HEK293 (cell line): Measurements from ENCODE around the gene EFNB1.

ENCODE experiments used
- GLIS1 ChIP-seq: fragments of 450-650 bp; formaldehyde crosslinking; IDR thresholded peaks from 2 replicates; pipeline ENCODE4 v1.5.1; 2016; ENCODE audit warnings: missing biosample characterization, missing genetic modification characterization
- IKZF3 ChIP-seq: fragments of 450-650 bp; IDR thresholded peaks from 2 replicates; pipeline ENCODE4 v1.5.0; 2018; ENCODE audit warnings: missing biosample characterization, mild to moderate bottlenecking, missing genetic modification characterization, moderate library complexity
- MEIS1 ChIP-seq: sonication (generic); formaldehyde crosslinking; IDR thresholded peaks from 2 replicates; pipeline ENCODE4 v1.8.1; 2022; ENCODE audit warnings: missing genetic modification reagents, mild to moderate bottlenecking, borderline replicate concordance
- PATZ1 ChIP-seq: fragments of 450-650 bp; formaldehyde crosslinking; IDR thresholded peaks from 2 replicates; pipeline ENCODE4 v1.5.1; 2016; ENCODE audit warnings: missing biosample characterization, missing genetic modification characterization
- REST ChIP-seq: fragments of 450-650 bp; formaldehyde crosslinking; IDR thresholded peaks from 2 replicates; pipeline ENCODE4 v1.5.1; 2016; ENCODE audit warnings: missing biosample characterization, missing genetic modification characterization
- SCRT1 ChIP-seq: fragments of 450-650 bp; formaldehyde crosslinking; IDR thresholded peaks from 2 replicates; pipeline ENCODE4 v1.5.1; 2016; ENCODE audit warnings: missing biosample characterization, missing genetic modification characterization, borderline replicate concordance
- SP2 ChIP-seq: fragments of 450-650 bp; formaldehyde crosslinking; IDR thresholded peaks from 2 replicates; pipeline ENCODE4 v1.5.1; 2016; ENCODE audit warnings: missing biosample characterization, missing genetic modification characterization
- TRIM28 ChIP-seq: IDR thresholded peaks from 2 replicates; pipeline ENCODE4 v1.6.1; 2011; ENCODE audit warnings: low read length, control low read depth, borderline replicate concordance
- ZBTB17 ChIP-seq: fragments of 450-650 bp; formaldehyde crosslinking; IDR thresholded peaks from 2 replicates; pipeline ENCODE4 v1.5.1; 2016; ENCODE audit warnings: missing biosample characterization, missing genetic modification characterization
- ZBTB21 ChIP-seq: fragments of 450-650 bp; formaldehyde crosslinking; IDR thresholded peaks from 2 replicates; pipeline ENCODE4 v1.5.1; 2017; ENCODE audit warnings: missing biosample characterization, missing genetic modification characterization
- ZFP37 ChIP-seq: fragments of 450-650 bp; formaldehyde crosslinking; IDR thresholded peaks from 2 replicates; pipeline ENCODE4 v1.5.1; 2016; ENCODE audit warnings: missing biosample characterization, missing genetic modification characterization
- ZNF10 ChIP-seq: fragments of 450-650 bp; formaldehyde crosslinking; IDR thresholded peaks from 2 replicates; pipeline ENCODE4 v1.5.1; 2017; ENCODE audit warnings: missing biosample characterization, missing genetic modification characterization
- ZNF133 ChIP-seq: fragments of 450-650 bp; formaldehyde crosslinking; IDR thresholded peaks from 2 replicates; pipeline ENCODE4 v1.5.1; 2016; ENCODE audit warnings: missing biosample characterization, missing genetic modification characterization
- ZNF2 ChIP-seq: fragments of 450-650 bp; formaldehyde crosslinking; IDR thresholded peaks from 2 replicates; pipeline ENCODE4 v1.5.1; 2016; ENCODE audit warnings: missing biosample characterization, missing genetic modification characterization
- ZNF214 ChIP-seq: fragments of 450-650 bp; formaldehyde crosslinking; IDR thresholded peaks from 2 replicates; pipeline ENCODE4 v1.5.1; 2017; ENCODE audit warnings: missing biosample characterization, mild to moderate bottlenecking, missing genetic modification characterization, borderline replicate concordance
- ZNF26 ChIP-seq: fragments of 450-650 bp; formaldehyde crosslinking; IDR thresholded peaks from 2 replicates; pipeline ENCODE4 v1.5.1; 2016; ENCODE audit warnings: missing biosample characterization, missing genetic modification characterization
- ZNF274 ChIP-seq, 2 experiments: fragments of 200-500 bp in 1 of 2; fragments of 450-650 bp in 1 of 2; sonication (Bioruptor generic) in 1 of 2; formaldehyde crosslinking in 1 of 2; IDR thresholded peaks; 2 replicates each; pipeline versions ENCODE4 v1.5.1 to v1.6.1; 2014 to 2016; ENCODE audit warnings: borderline replicate concordance in 1 of 2, inconsistent platforms in 1 of 2, low read length in 1 of 2, missing biosample characterization in 1 of 2, missing genetic modification characterization in 1 of 2
- ZNF362 ChIP-seq: fragments of 450-650 bp; formaldehyde crosslinking; IDR thresholded peaks from 2 replicates; pipeline ENCODE4 v1.5.1; 2016; ENCODE audit warnings: missing biosample characterization, missing genetic modification characterization
- ZNF560 ChIP-seq: fragments of 450-650 bp; formaldehyde crosslinking; IDR thresholded peaks from 2 replicates; pipeline ENCODE4 v1.5.1; 2017; ENCODE audit warnings: missing biosample characterization, missing genetic modification characterization, borderline replicate concordance
- ZNF654 ChIP-seq: fragments of 450-650 bp; formaldehyde crosslinking; IDR thresholded peaks from 2 replicates; pipeline ENCODE4 v1.5.1; 2016; ENCODE audit warnings: low read depth, missing biosample characterization, missing genetic modification characterization
- ZNF837 ChIP-seq: fragments of 450-650 bp; formaldehyde crosslinking; IDR thresholded peaks from 2 replicates; pipeline ENCODE4 v1.5.1; 2016; ENCODE audit warnings: missing biosample characterization, missing genetic modification characterization

EFNB1 gene

GRCh38 chrX:68822641-68823410 lies 6.0 kb upstream of the EFNB1 start (continued):
- no peak for TF ChIP-seq ZNF274 (IDR thresholded peaks at IDR 0.05; ENCODE audit: low read length)
- no peak for TF ChIP-seq ZNF274 (tag by site-specific recombination; IDR thresholded peaks at IDR 0.05; ENCODE audit: borderline replicate concordance)
- peak; percentile 79 for TF ChIP-seq ZNF654 (tag by site-specific recombination)
- no peak for TF ChIP-seq MEIS1 (CRISPR knock-in tag)
- TF ChIP-seq PATZ1 (tag by site-specific recombination): peak; percentile 49
- no peak for TF ChIP-seq ZNF837 (tag by site-specific recombination)
- TF ChIP-seq ZNF26 (tag by site-specific recombination): no peak
- no peak for TF ChIP-seq ZNF214
- no peak for TF ChIP-seq ZNF560 (tag by site-specific recombination)
- TF ChIP-seq ZNF362 (tag by site-specific recombination): no peak
- no peak for TF ChIP-seq ZNF2 (tag by site-specific recombination)
- TF ChIP-seq GLIS1: no peak
- TF ChIP-seq SCRT1 (tag by site-specific recombination): no peak
- peak; percentile 46; the same call in 1 of the 2 replicates for TF ChIP-seq SP2 (tag by site-specific recombination)
- no peak for TF ChIP-seq ZNF10 (tag by site-specific recombination)
- TF ChIP-seq ZBTB17 (tag by site-specific recombination): peak; percentile 51; the same call in 1 of the 2 replicates
- no peak for TF ChIP-seq ZFP37 (tag by site-specific recombination)
- no peak for TF ChIP-seq ZNF133 (tag by site-specific recombination)
- TF ChIP-seq TRIM28: no peak
- TF ChIP-seq ZBTB21: no peak
- TF ChIP-seq REST (tag by site-specific recombination): no peak
- no peak for TF ChIP-seq IKZF3
